Measurements from ENCODE around the gene CCDC9B.

GRCh38 chr15:40293905-40294895, 46.5 kb downstream of the CCDC9B start:
- TF ChIP-seq CTCF (IDR thresholded peaks at IDR 0.05; ENCODE audit: borderline replicate concordance, extremely low read depth, low read length, poor library complexity, severe bottlenecking) (no peak), EZH2 (IDR thresholded peaks at IDR 0.05; ENCODE audit: borderline replicate concordance, low read depth, low read length, severe bottlenecking) (no peak)

Data from DND-41 (cell line).